SW480 (cell line): ENCODE measurements around the gene TCTA.

ENCODE experiments used
- DNase-seq: peaks from one replicate; pipeline ENCODE4 v3.0.0-alpha.2; 2016; ENCODE audit warnings: low spot score

Gene TCTA

DNA sequence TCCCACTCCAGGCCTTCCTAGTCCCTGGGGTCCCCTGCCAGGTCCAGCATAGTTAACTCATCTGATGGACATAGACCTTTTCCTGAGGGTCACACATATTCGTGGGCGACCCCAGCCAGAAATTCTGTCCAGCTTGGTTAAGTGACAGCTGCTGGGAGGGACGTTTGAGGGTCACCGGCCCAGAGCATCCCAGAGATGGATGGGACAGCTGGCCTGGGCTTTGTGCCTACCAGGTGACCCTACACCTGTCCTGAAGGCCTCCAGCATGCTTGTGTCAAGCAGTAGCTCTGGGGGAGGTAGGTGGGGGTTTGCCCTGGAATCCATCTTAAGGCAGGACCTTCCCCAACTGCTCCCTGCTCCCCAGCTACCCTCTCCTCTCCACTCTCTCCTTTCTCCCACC lies 48.7 kb downstream of the TCTA start:
- no peak for DNase-seq

DNA sequence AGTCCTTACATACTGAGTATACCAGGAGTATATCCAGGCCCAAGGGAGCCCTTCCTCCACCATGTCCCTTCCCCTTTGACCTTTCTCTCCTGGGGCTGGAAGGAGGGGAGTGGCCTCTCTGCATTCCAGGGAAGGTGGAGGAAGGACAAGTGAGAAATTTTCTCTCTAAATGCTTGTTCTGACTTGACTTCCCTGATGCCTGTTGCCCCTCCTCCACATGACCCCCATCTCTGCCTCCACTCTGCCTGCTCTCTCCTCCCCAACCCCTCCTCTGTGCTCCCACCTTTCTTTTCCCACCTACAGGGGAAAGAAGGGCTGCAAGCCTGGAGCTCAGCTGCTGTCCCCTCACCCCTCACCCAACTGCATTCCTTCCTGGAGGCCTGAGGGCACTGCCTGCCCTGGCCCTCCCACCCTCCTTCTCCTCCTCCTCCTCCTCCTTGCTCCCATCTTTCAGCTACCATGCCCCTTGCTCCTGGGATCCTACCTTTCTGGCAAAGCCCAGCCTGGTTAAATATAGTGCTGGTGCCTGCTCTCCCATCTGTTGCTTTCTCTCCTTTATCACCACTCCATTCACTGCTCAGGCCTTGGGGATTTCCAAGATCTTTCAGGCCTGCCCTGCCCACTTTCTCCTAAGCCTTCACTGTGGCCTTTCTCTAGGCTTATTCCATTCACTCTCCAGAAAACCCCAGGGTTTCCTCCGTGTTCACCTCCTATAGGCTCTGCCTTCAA lies 49.4 kb downstream of the TCTA start:
- no peak for DNase-seq

DNA sequence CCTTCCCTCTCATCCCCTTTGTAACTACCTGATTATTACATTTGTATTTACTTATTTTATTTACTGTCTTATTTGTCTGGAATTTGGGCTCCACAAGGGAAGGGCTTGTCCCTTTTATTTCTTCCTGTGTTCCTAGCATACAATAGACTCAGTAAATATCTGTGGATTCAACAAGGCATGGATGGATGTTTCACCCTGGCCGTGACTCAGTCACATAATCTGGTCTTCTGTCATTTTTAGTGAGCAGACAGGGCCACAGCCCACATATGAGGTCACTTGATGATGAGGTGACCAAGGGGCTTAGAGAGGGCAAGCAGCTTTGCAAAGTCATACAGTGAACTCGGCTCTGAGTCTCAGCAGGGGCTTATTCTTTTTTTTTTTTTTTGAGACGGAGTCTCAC lies 50.0 kb downstream of the TCTA start:
- no peak for DNase-seq

DNA sequence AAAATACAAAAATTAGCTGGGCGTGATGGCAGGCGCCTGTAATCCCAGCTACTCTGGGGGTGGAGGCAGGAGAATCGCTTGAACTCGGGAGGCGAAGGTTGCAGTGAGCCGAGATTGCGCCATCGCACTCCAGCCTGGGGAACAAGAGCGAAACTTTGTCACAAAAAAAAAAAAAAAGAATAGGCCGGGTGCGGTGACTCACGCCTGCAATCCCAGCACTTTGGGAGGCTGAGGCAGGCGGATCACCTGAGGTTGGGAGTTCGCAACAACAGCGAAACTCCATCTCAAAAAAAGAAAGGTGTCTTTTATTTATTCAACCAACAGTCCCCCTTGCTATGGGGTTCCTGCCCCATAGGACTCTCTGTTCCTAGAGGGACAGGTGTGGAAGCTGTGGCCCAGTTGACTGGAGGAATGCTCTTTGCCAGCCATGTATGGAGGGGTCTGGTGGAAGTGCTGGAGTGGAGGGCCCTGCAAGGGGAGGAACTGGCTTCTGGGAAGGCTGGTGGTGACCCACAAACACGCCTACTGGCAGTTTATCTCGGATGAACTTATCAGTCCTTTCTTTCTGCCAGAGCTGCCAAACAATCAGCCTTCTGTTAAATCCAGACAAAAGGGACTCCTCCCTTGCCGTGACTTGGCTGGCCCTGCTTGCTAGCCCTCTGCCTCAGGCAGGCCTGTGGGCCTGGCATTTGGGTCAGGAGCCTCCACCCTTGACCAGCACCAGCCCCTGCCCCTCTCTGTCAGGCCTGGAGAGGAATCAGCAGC lies 53.2 kb downstream of the TCTA start:
- DNase-seq, result peak; percentile 81
